Endothelial cell of umbilical vein (primary cell): ENCODE results near the gene SPINK4. TPM values are rescaled to one million over a fixed set of nuclear protein-coding genes. Genes with fewer than 3 reads are reported as not detected.

ENCODE experiments used
- BruUV-seq: library from RNA; stranded (reverse); fragments of 400-500 nt; replicated peaks from 2 replicates; lab custom pipeline; 2021; lab: Mats Ljungman, UMichigan
- CTCF ChIA-PET: fragments of 300-600, 350-600 bp; sonication (Branson Sonifier 250); formaldehyde crosslinking; loops from one replicate; lab custom pipeline; 2021; ENCODE audit warnings: antibody characterized with exemption, inconsistent platforms; lab: Charles Lee
- POLR2A ChIA-PET: fragments of 300-600, 350-600 bp; sonication (Branson Sonifier 250); formaldehyde crosslinking; loops from one replicate; lab custom pipeline; 2021; ENCODE audit warnings: antibody characterized with exemption, inconsistent platforms; lab: Charles Lee
- DNase-seq: peaks from one replicate; pipeline ENCODE4 v3.0.0-alpha.2; 2011; ENCODE audit warnings: low read depth, low spot score
- FAIRE-seq: peaks from 2 replicates; lab custom pipeline; 2011; peaks lifted over from hg19 to GRCh38; lab: Jason Lieb, UNC
- H2AFZ ChIP-seq: 2 replicates; pipeline ENCODE4 v1.6.0; 2012; ENCODE audit warnings: low read depth, low read length, control low read depth, inconsistent platforms
- H3K27ac ChIP-seq: 2 replicates; pipeline ENCODE4 v1.5.1; 2011; ENCODE audit warnings: low read depth, mild to moderate bottlenecking, control low read depth, low read length, moderate library complexity; ENCODE audit not compliant: insufficient read depth
- H3K27me3 ChIP-seq, 2 experiments: 2 replicates each; pipeline versions ENCODE4 v1.6.0 to v1.6.1; 2011; ENCODE audit warnings: low read length in 2 of 2, mixed read lengths in 1 of 2; ENCODE audit not compliant: control insufficient read depth in 2 of 2, insufficient read depth in 2 of 2
- H3K36me3 ChIP-seq, 2 experiments: 2 replicates in 1 of 2; 3 replicates in 1 of 2; pipeline ENCODE4 v1.5.1; 2011; ENCODE audit warnings: low read length in 2 of 2, mild to moderate bottlenecking in 1 of 2, moderate library complexity in 1 of 2; ENCODE audit not compliant: control insufficient read depth in 2 of 2, insufficient read depth in 2 of 2; ENCODE audit errors: extremely low read depth in 1 of 2
- H3K4me1 ChIP-seq: 3 replicates; pipeline ENCODE4 v1.5.1; 2011; ENCODE audit warnings: mild to moderate bottlenecking, low read length; ENCODE audit not compliant: control insufficient read depth, insufficient read depth; ENCODE audit errors: extremely low read depth
- H3K4me2 ChIP-seq: 2 replicates; pipeline ENCODE4 v1.6.1; 2011; ENCODE audit warnings: low read length, control low read depth, mixed read lengths; ENCODE audit not compliant: insufficient read depth
- H3K4me3 ChIP-seq, 3 experiments: fragments of 200-600 bp in 1 of 3; sonication (generic), shearing (Covaris generic) in 1 of 3; replicated peaks in 1 of 3; 2 replicates each; pipeline ENCODE4 v1.5.1; 2011 to 2016; ENCODE audit warnings: control low read depth in 3 of 3, low read length in 3 of 3, mild to moderate bottlenecking in 2 of 3, inconsistent platforms in 1 of 3, low read depth in 1 of 3, moderate library complexity in 1 of 3; ENCODE audit not compliant: insufficient read depth in 1 of 3
- H3K79me2 ChIP-seq: 2 replicates; pipeline ENCODE4 v1.6.0; 2012; ENCODE audit warnings: low read length, inconsistent platforms; ENCODE audit not compliant: control insufficient read depth, insufficient read depth
- H3K9ac ChIP-seq: replicated peaks from 2 replicates; pipeline ENCODE3; 2011; ENCODE audit warnings: low read length, control low read depth; ENCODE audit not compliant: insufficient read depth; ENCODE audit errors: extremely low read depth
- H3K9me1 ChIP-seq: replicated peaks from 3 replicates; pipeline ENCODE4 v1.6.0; 2011; ENCODE audit warnings: mild to moderate bottlenecking, low read length; ENCODE audit not compliant: control insufficient read depth, insufficient read depth; ENCODE audit errors: extremely low read depth
- H3K9me3 ChIP-seq: replicated peaks from 2 replicates; pipeline ENCODE4 v1.5.1; 2012; ENCODE audit warnings: low read length, inconsistent platforms; ENCODE audit not compliant: control insufficient read depth, insufficient read depth
- H4K20me1 ChIP-seq: replicated peaks from 2 replicates; pipeline ENCODE3; 2011; ENCODE audit warnings: mild to moderate bottlenecking, low read length; ENCODE audit not compliant: control insufficient read depth, insufficient read depth; ENCODE audit errors: extremely low read depth
- CTCF ChIP-seq, 2 donors: IDR thresholded peaks; 1 replicate in 1 of 2; 2 replicates in 1 of 2; pipeline ENCODE4 v1.5.1; 2011; ENCODE audit warnings: low read length in 2 of 2, mild to moderate bottlenecking in 2 of 2, moderate library complexity in 2 of 2, control low read depth in 1 of 2, inconsistent platforms in 1 of 2, low read depth in 1 of 2; ENCODE audit not compliant: insufficient read depth in 1 of 2; ENCODE audit errors: extremely low read depth in 1 of 2
- EZH2 ChIP-seq: IDR thresholded peaks from 2 replicates; pipeline ENCODE4 v1.6.1; 2012; ENCODE audit warnings: borderline replicate concordance, low read depth, mild to moderate bottlenecking, moderate library complexity, low read length, inconsistent platforms; ENCODE audit not compliant: severe bottlenecking
- FOS ChIP-seq: IDR thresholded peaks from 2 replicates; pipeline ENCODE4 v1.6.1; 2011; ENCODE audit warnings: mild to moderate bottlenecking, low read length, moderate library complexity, borderline replicate concordance; ENCODE audit not compliant: insufficient read depth
- GATA2 ChIP-seq: IDR thresholded peaks from 2 replicates; pipeline ENCODE4 v1.7.0; 2011; ENCODE audit warnings: low read depth, mild to moderate bottlenecking, moderate library complexity, mixed read lengths, low read length; ENCODE audit not compliant: insufficient read length, insufficient read depth
- JUN ChIP-seq: IDR thresholded peaks from 2 replicates; pipeline ENCODE4 v1.6.1; 2011; ENCODE audit warnings: borderline replicate concordance, low read depth; ENCODE audit not compliant: insufficient read length, insufficient read depth
- MAX ChIP-seq: IDR thresholded peaks from 2 replicates; pipeline ENCODE4 v1.6.1; 2011; ENCODE audit not compliant: insufficient read depth, insufficient read length
- MYC ChIP-seq: IDR thresholded peaks from one replicate; pipeline ENCODE4 v1.6.1; 2011; ENCODE audit warnings: mild to moderate bottlenecking, low read depth, low read length
- POLR2A ChIP-seq: IDR thresholded peaks from 2 replicates; pipeline ENCODE4 v1.6.1; 2012; ENCODE audit warnings: low read depth, mild to moderate bottlenecking, control low read depth, low read length
- POLR2AphosphoS5 ChIP-seq: IDR thresholded peaks from 2 replicates; pipeline ENCODE4 v1.6.1; 2012; ENCODE audit warnings: low read depth, mild to moderate bottlenecking, control low read depth, low read length, moderate library complexity; ENCODE audit not compliant: insufficient read depth
- dilution Hi-C: fragments of 300-500 bp; cut with MboI; formaldehyde crosslinking; loops from one replicate; pipeline ENCODE4 v1.15.0; 2019; ENCODE audit warnings: low sequenced_read_pairs; ENCODE audit not compliant: extremely low pct_ligation_motif_present
- intact Hi-C: fragments of 100-400 bp; cut with micrococcal nuclease; formaldehyde crosslinking; loops from one replicate; pipeline ENCODE4 v1.10.0; 2022
- polyA plus RNA-seq, 4 experiments: library from polyadenylated mRNA; depleted of rRNA in 3 of 4; stranded (reverse) in 3 of 4; unstranded in 1 of 4; fragments of >200 nt; gene quantifications; 2 replicates each; pipeline versions ENCODE4 v1.2.1 to v1.2.3, GENCODE V29; 2011 to 2012; ENCODE audit warnings: missing spikeins in 1 of 4
- total RNA-seq: library from RNA; stranded (reverse); gene quantifications from 2 replicates; pipeline ENCODE4 v1.2.3, GENCODE V29; 2021

The SPINK4 gene
- total and polyA plus RNA-seq, 2 donors (not counting 3 experiments of a cell fraction or from before 2014, with no cell fraction given): not detected

GRCh38 chr9:33231623-33231942, 8.4 kb upstream of the SPINK4 start:
- no peak for FAIRE-seq
- intact Hi-C loops: no loop called here
- no peak for DNase-seq
- dilution Hi-C loops: no loop called here
- CTCF ChIA-PET: interaction anchor here (1.1 kb wide), 1 partner anchor 79 kb away, joined by 3 read pairs; no protein-coding TSS in a partner anchor
- Histone ChIP-seq H3K9ac (no peak overlapping the region), H3K27ac (no peak overlapping the region), H3K27me3 (peaks cover 0 to 16% of the 10 kb centered on the region in 2 experiments), H3K4me2 (no peak overlapping the region), H3K36me3 (no peaks in the 10 kb centered on the region), H2AFZ (no peak overlapping the region), H3K9me3 (no peaks in the 10 kb centered on the region), H3K79me2 (no peaks in the 10 kb centered on the region), H3K9me1 (no peaks in the 10 kb centered on the region), H4K20me1 (no peaks in the 10 kb centered on the region), H3K4me3 (no peak overlapping the region), H3K4me1 (no peaks in the 10 kb centered on the region)
- BruUV-seq: no TSS peak
- POLR2A ChIA-PET: no interaction called here
- TF ChIP-seq MYC (no peak), JUN (no peak), FOS (no peak), GATA2 (no peak), EZH2 (no peak), POLR2AphosphoS5 (no peak), MAX (no peak), CTCF (IDR thresholded peaks at IDR 0.05; ENCODE audit: extremely low read depth in 1 of 2, insufficient read depth in 1 of 2, low read depth in 1 of 2, low read length in 2 of 2) (no peak), POLR2A (no peak)
